Stimulated activated CD4-positive, alpha-beta T cell treated with anti-CD3 and anti-CD28 coated beads, Interleukin-2, amount 100 ng/mL, for 24 hours (primary cell): ENCODE data around the gene FAM20A.
A peak's percentile ranks its signal among the peaks of the same experiment; 100 is the strongest.

Experiments
- DNase-seq, 2 donors: peaks; one replicate each; pipeline ENCODE4 v3.0.0-alpha.2; 2020

The FAM20A gene

GRCh38 chr17:68600931-68601564, at the start of gene FAM20A:
FAM20A (minus strand) TSS chr17:68601367; CDS start chr17:68600666, 701 bp downstream.
- peak in 1 of 2 donors; percentile 27 for DNase-seq

- DNase-seq, result no peak
Measured at GRCh38 chr17:68649324-68649723, 48.2 kb upstream of the FAM20A start.

GRCh38 chr17:68646626-68647526, 45.7 kb upstream of the FAM20A start:
- DNase-seq, result no peak

- no peak for DNase-seq
Measured at GRCh38 chr17:68642118-68642412, 40.9 kb upstream of the FAM20A start.

- DNase-seq, result no peak
Measured at GRCh38 chr17:68641276-68642117, 40.3 kb upstream of the FAM20A start.

GRCh38 chr17:68640242-68640989, 39.2 kb upstream of the FAM20A start:
- DNase-seq, result no peak

- no peak for DNase-seq
Measured at GRCh38 chr17:68634345-68634876, 33.2 kb upstream of the FAM20A start.

- DNase-seq, result no peak
Measured at GRCh38 chr17:68628576-68628957, 27.4 kb upstream of the FAM20A start.

GRCh38 chr17:68627956-68628575, 26.9 kb upstream of the FAM20A start:
- no peak for DNase-seq

- DNase-seq, result no peak
Measured at GRCh38 chr17:68624381-68624780, 23.2 kb upstream of the FAM20A start.

GRCh38 chr17:68623811-68624210, 22.6 kb upstream of the FAM20A start:
- no peak for DNase-seq

- no peak for DNase-seq
Measured at GRCh38 chr17:68622423-68622822, 21.3 kb upstream of the FAM20A start.

- no peak for DNase-seq
Measured at GRCh38 chr17:68621065-68621464, 19.9 kb upstream of the FAM20A start.

GRCh38 chr17:68616334-68616733, 15.2 kb upstream of the FAM20A start:
- no peak for DNase-seq

GRCh38 chr17:68614718-68615117, 13.6 kb upstream of the FAM20A start:
- no peak for DNase-seq

- DNase-seq, result peak in 1 of 2 donors; percentile 12
Measured at GRCh38 chr17:68613739-68614298, 12.7 kb upstream of the FAM20A start.

- DNase-seq, result no peak
Measured at GRCh38 chr17:68612923-68613292, 11.7 kb upstream of the FAM20A start.

- DNase-seq, result no peak
Measured at GRCh38 chr17:68612209-68612922, 11.2 kb upstream of the FAM20A start.

GRCh38 chr17:68611353-68612208, 10.4 kb upstream of the FAM20A start:
- no peak for DNase-seq

- DNase-seq, result no peak
Measured at GRCh38 chr17:68610554-68610953, 9.4 kb upstream of the FAM20A start.
